Skin epidermis (tissue), 12 donors: ENCODE data around the gene RNF138.
"Not testable (repeated sequence)": the region's sequence is repeated elsewhere in the genome, so short reads cannot be mapped to it uniquely, and the experiment has no call there.

Experiments used
- H3K27ac ChIP-seq, 21 experiments: fragments of 200-600 bp; sonication (generic) in 11 of 21; one replicate each; pipeline ENCODE4 v1.5.0; 2020; ENCODE audit warnings: mild to moderate bottlenecking in 3 of 21, inconsistent platforms in 2 of 21, moderate library complexity in 2 of 21
- H3K4me3 ChIP-seq, 7 experiments: fragments of 200-600 bp; sonication (generic) in 2 of 7; one replicate each; pipeline ENCODE4 v1.5.0; 2020; ENCODE audit warnings: inconsistent platforms in 2 of 7, mild to moderate bottlenecking in 2 of 7, moderate library complexity in 1 of 7

The RNF138 gene

GRCh38 chr18:32158108-32158624 is 66.5 kb downstream of the RNF138 start:
- Histone ChIP-seq H3K4me3 (peak overlapping the region in 1 of 7 experiments; percentile 13), H3K27ac (no peak overlapping the region)

- H3K4me3 ChIP-seq, H3K27ac ChIP-seq: not testable (repeated sequence)
These were observed 67.0 kb downstream of the RNF138 start for GRCh38 chr18:32158631-32159030.

- Histone ChIP-seq H3K4me3 (no peak overlapping the region), H3K27ac (no peak overlapping the region)
These were observed 68.9 kb downstream of the RNF138 start for GRCh38 chr18:32160547-32160946.

- H3K27ac ChIP-seq, result no peak overlapping the region
These were observed 76.5 kb downstream of the RNF138 start for GRCh38 chr18:32167980-32168730.

GRCh38 chr18:32173654-32174053 is 82.0 kb downstream of the RNF138 start:
- no peak overlapping the region for H3K27ac ChIP-seq
- no peak overlapping the region for H3K4me3 ChIP-seq

More at GRCh38 chr18:32167980-32168730, 76.5 kb downstream of the RNF138 start:
- H3K4me3 ChIP-seq, result no peak overlapping the region

GRCh38 chr18:32174719-32175118 is 83.0 kb downstream of the RNF138 start:
- H3K27ac ChIP-seq, result no peak overlapping the region
- H3K4me3 ChIP-seq, result no peak overlapping the region

GRCh38 chr18:32175265-32175664 is 83.6 kb downstream of the RNF138 start:
- Histone ChIP-seq H3K4me3 (no peak overlapping the region), H3K27ac (no peak overlapping the region)

GRCh38 chr18:32176745-32177144 is 85.1 kb downstream of the RNF138 start:
- H3K4me3 ChIP-seq, H3K27ac ChIP-seq: not testable (repeated sequence)

GRCh38 chr18:32177530-32177929 is 85.9 kb downstream of the RNF138 start:
- no peak overlapping the region for H3K4me3 ChIP-seq

More at GRCh38 chr18:32177530-32177929, 85.9 kb downstream of the RNF138 start:
- no peak overlapping the region for H3K27ac ChIP-seq
